ENCODE data around the gene DLD. TPM values are rescaled to one million over a fixed set of nuclear protein-coding genes. Genes with fewer than 3 reads are reported as not detected.

DLD gene
- total RNA-seq, 1 experiment from 2014 or later = 88.8 TPM

DNA sequence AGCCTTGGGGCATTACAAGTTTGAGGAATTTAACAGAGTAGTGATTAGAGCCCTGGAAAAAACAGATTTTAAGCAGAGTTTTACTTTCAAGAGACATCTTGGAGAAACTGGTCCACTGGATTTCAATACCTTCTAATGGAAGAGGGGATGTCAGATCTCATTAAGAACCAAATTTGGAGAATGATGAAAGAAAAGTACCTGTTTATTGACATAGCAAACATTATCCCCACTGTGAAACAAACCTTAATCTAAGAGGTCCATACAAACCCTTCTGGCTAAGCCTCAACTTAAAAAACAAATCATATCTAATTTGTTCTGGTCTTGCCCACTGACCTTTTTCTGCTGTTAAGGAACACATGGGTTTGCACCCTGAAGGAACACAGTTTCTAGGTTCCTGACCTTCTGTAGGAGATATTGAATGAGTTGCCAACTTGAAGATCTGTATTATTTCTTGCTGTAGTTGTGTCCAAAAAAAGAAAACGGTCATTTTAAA lies 58.5 kb downstream of the DLD start:
- peak overlapping the region; percentile 94 for H3K27ac ChIP-seq (ENCODE audit: low read length)
- intact Hi-C loops (cut with micrococcal nuclease; ENCODE audit: unreplicated experiment) (no loop called here), in situ Hi-C loops (cut with HindIII; ENCODE audit: low pct_unique_long_range_greater_than_20kb, low sequenced_read_pairs) (no loop called here)
- POLR2A ChIA-PET = no interaction called here
- TSS peak; percentile 9 for BruUV-seq (replicated peaks)
- DNase-seq (ENCODE audit: low read depth, low spot score) (no peak), ATAC-seq (peak; percentile 55)
- peaks cover 78% of the 10 kb centered on the region for H3K4me1 ChIP-seq (ENCODE audit: control insufficient read depth, insufficient read depth, low read length)
- no peaks in the 10 kb centered on the region for H3K27me3 ChIP-seq (ENCODE audit: control insufficient read depth, insufficient read depth, low read length)
- TF ChIP-seq TCF7L2 (IDR thresholded peaks at IDR 0.05; ENCODE audit: low read depth, low read length) (peak; percentile 90), SIN3A (IDR thresholded peaks at IDR 0.05; ENCODE audit: borderline replicate concordance, insufficient read depth, low read depth, low read length) (no peak), POLR2AphosphoS5 (IDR thresholded peaks at IDR 0.05; ENCODE audit: low read depth, low read length) (no peak)
- TF ChIP-seq, protein P1, sequence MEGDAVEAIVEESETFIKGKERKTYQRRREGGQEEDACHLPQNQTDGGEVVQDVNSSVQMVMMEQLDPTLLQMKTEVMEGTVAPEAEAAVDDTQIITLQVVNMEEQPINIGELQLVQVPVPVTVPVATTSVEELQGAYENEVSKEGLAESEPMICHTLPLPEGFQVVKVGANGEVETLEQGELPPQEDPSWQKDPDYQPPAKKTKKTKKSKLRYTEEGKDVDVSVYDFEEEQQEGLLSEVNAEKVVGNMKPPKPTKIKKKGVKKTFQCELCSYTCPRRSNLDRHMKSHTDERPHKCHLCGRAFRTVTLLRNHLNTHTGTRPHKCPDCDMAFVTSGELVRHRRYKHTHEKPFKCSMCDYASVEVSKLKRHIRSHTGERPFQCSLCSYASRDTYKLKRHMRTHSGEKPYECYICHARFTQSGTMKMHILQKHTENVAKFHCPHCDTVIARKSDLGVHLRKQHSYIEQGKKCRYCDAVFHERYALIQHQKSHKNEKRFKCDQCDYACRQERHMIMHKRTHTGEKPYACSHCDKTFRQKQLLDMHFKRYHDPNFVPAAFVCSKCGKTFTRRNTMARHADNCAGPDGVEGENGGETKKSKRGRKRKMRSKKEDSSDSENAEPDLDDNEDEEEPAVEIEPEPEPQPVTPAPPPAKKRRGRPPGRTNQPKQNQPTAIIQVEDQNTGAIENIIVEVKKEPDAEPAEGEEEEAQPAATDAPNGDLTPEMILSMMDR (IDR thresholded peaks at IDR 0.05) = no peak
- TF ChIP-seq, protein P2, sequence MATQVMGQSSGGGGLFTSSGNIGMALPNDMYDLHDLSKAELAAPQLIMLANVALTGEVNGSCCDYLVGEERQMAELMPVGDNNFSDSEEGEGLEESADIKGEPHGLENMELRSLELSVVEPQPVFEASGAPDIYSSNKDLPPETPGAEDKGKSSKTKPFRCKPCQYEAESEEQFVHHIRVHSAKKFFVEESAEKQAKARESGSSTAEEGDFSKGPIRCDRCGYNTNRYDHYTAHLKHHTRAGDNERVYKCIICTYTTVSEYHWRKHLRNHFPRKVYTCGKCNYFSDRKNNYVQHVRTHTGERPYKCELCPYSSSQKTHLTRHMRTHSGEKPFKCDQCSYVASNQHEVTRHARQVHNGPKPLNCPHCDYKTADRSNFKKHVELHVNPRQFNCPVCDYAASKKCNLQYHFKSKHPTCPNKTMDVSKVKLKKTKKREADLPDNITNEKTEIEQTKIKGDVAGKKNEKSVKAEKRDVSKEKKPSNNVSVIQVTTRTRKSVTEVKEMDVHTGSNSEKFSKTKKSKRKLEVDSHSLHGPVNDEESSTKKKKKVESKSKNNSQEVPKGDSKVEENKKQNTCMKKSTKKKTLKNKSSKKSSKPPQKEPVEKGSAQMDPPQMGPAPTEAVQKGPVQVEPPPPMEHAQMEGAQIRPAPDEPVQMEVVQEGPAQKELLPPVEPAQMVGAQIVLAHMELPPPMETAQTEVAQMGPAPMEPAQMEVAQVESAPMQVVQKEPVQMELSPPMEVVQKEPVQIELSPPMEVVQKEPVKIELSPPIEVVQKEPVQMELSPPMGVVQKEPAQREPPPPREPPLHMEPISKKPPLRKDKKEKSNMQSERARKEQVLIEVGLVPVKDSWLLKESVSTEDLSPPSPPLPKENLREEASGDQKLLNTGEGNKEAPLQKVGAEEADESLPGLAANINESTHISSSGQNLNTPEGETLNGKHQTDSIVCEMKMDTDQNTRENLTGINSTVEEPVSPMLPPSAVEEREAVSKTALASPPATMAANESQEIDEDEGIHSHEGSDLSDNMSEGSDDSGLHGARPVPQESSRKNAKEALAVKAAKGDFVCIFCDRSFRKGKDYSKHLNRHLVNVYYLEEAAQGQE (IDR thresholded peaks at IDR 0.05; ENCODE audit: insufficient read depth in 1 of 2, low read depth in 2 of 2, low read length in 1 of 2) = 0 out of 4 replicates have a peak, but pooled peaks of 1 of the 2 experiments have one; percentile 4
- no peak overlapping the region for H3K4me3 ChIP-seq (ENCODE audit: low read depth in 2 of 2, low read length in 2 of 2)
- CTCF ChIA-PET = no interaction called here
- no peaks in the 10 kb centered on the region for H3K9me3 ChIP-seq (ENCODE audit: control insufficient read depth, insufficient read depth, low read depth, low read length)
- H3K36me3 ChIP-seq (ENCODE audit: control insufficient read depth, insufficient read depth, low read length) = peaks cover 8% of the 10 kb centered on the region

DNA sequence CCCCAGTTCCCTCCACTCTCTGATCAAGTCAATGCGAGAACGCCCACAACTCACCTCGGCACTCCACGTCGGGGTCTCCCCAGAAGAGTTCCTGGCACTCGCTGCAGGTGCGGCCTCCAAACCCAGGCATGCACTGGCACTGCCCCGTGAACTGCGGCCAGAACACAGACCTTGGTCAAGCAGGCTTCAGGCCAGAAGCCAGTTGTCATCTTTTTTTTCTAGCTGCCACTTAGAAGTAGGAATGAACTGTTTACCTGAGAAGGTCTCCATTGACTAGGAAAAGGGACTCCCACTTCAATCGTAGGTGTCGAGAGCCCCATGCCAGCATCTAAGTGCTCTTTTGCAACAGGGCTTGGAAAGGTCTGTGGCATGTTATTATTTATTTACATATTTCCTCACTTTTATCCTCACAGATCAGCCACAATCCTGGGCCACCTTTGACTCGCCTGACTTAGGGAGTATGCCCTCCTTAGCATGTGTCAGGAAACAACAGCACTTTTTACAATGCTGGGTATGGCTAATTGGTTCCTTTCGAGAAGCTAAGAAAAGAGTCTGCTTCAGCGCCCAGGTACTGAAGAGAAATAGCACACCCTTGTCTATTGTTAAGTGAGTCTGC lies 60.3 kb downstream of the DLD start:
- ChIA-PET POLR2A (interaction anchor here (0.6 kb wide), 1 partner anchor 52 kb away, joined by 4 read pairs; no protein-coding TSS in a partner anchor), CTCF (no interaction called here)
- intact Hi-C loops (cut with micrococcal nuclease; ENCODE audit: unreplicated experiment) (no loop called here), in situ Hi-C loops (cut with HindIII; ENCODE audit: low pct_unique_long_range_greater_than_20kb, low sequenced_read_pairs) (no loop called here)
- peaks cover 14% of the 10 kb centered on the region for H3K36me3 ChIP-seq (ENCODE audit: control insufficient read depth, insufficient read depth, low read length)
- no peak for ATAC-seq
- no peak overlapping the region for H3K4me3 ChIP-seq (ENCODE audit: low read depth in 2 of 2, low read length in 2 of 2)
- DNase-seq (ENCODE audit: low read depth, low spot score) = no peak
- no peaks in the 10 kb centered on the region for H3K9me3 ChIP-seq (ENCODE audit: control insufficient read depth, insufficient read depth, low read depth, low read length)
- H3K4me1 ChIP-seq (ENCODE audit: control insufficient read depth, insufficient read depth, low read length) = peaks cover 77% of the 10 kb centered on the region
- no TSS peak for BruUV-seq (replicated peaks)
- peak overlapping the region; percentile 94 for H3K27ac ChIP-seq (ENCODE audit: low read length)
- TF ChIP-seq TCF7L2 (IDR thresholded peaks at IDR 0.05; ENCODE audit: low read depth, low read length) (no peak), SIN3A (IDR thresholded peaks at IDR 0.05; ENCODE audit: borderline replicate concordance, insufficient read depth, low read depth, low read length) (no peak), POLR2AphosphoS5 (IDR thresholded peaks at IDR 0.05; ENCODE audit: low read depth, low read length) (no peak; the same call in 1 of the 2 replicates)
- TF ChIP-seq, protein P1 (IDR thresholded peaks at IDR 0.05) = no peak
- TF ChIP-seq, protein P2 (IDR thresholded peaks at IDR 0.05; ENCODE audit: insufficient read depth in 1 of 2, low read depth in 2 of 2, low read length in 1 of 2) = no peak
- H3K27me3 ChIP-seq (ENCODE audit: control insufficient read depth, insufficient read depth, low read length) = no peaks in the 10 kb centered on the region
